T-helper 1 cell treated with Interleukin-12 subunit alpha and Interleukin-12 subunit beta and Interleukin-4 antibody, amounts not matched to agents 30 ng/mL and 1 ng/mL, for 36 hours (primary cell): ENCODE results near the gene UXS1. TPM values are rescaled to one million over a fixed set of nuclear protein-coding genes. Genes with fewer than 3 reads are reported as not detected.

Experiments used
- intact Hi-C: fragments of 100-400 bp; cut with micrococcal nuclease; formaldehyde crosslinking; loops from one replicate; pipeline ENCODE4 v1.15.1; 2024
- total RNA-seq: library from RNA; stranded (reverse); gene quantifications from 2 replicates; pipeline ENCODE4 v1.2.3, GENCODE V29; 2022

UXS1 gene
- total RNA-seq, 1 donor from 2014 or later = 56.1 TPM

DNA sequence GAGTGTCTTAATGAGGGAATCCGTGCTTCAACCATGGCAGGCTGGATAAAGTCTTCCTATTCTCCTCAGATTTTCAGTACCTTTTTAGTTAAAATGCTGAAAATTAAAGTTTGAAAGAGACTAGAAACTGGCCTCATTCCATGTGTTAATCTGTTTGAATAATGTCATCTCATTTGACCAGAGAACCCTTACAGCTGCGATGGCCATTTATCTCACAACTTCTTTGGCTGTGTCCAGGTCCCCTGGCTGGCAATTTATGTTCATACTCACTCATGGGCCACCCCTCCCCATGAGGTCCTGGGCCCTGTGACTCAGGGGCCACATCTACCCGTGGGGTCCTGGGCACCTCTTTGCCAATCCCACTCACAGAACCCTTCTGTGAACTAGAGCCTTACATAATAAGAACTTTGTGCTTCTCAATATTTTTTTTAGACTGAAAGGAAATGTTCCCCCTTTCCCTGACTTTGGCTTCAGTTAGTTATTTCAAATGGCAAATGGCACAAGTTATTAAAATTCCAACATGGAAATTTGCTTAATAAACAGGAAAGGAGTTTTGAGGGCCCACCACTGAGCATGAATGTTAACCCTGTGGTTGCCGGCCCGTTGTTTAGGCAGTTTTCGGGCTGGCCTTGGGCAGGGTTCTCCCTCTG, 134.6 kb downstream of the UXS1 start:
- intact Hi-C loops = no loop called here

DNA sequence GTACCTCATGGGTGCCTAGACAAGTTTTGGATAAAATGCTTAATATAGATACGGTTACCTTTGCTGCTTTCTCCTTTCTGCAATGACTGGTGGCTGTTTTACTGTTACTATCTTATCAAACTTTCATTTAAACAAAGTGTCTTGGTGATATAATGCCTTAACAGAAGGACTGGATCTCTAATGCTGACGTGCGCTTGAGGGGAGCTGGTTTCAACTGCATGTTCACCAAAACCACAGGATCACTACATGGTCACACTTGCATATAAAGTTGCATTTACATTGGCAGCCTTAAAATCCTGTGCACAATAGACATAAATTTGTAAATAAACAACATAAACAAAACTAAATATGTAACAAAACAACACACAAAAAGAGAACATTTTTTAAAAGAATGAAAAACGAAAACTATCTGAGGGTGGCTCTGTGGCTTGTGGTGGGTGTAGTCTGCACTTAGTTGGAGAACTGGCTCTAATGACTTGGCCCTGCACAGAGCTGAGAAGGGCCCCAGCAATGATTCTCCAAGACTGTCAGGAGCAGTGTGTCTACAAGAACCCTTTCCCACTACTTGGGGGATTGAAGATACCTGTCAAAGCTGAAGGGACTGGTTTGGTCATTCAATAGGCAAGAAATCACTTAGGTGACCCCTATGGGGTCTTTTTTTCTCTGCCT, 135.5 kb downstream of the UXS1 start:
- intact Hi-C loops = no loop called here

DNA sequence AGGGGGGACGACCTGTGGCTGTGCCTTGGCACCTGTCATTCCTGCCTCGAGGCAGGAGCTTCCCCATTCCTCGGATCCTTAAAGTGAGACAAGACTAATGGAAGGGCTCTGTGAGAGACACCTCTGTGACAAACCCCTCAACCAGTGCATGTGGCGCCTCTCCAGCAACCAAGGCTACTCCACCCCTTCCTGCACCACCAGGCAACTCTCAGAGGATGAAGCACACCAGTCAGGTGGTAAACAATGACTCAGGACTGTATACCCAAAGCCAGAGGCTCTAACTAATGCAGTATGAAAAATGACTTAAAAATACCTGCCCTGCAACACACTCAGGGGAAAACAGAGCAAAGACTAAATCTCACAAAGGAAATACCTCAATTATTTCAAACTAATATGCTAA, 136.9 kb downstream of the UXS1 start:
- intact Hi-C loops = loop anchor here (2.0 kb wide), 1 partner anchor 38 kb away; no protein-coding TSS in a partner anchor

DNA sequence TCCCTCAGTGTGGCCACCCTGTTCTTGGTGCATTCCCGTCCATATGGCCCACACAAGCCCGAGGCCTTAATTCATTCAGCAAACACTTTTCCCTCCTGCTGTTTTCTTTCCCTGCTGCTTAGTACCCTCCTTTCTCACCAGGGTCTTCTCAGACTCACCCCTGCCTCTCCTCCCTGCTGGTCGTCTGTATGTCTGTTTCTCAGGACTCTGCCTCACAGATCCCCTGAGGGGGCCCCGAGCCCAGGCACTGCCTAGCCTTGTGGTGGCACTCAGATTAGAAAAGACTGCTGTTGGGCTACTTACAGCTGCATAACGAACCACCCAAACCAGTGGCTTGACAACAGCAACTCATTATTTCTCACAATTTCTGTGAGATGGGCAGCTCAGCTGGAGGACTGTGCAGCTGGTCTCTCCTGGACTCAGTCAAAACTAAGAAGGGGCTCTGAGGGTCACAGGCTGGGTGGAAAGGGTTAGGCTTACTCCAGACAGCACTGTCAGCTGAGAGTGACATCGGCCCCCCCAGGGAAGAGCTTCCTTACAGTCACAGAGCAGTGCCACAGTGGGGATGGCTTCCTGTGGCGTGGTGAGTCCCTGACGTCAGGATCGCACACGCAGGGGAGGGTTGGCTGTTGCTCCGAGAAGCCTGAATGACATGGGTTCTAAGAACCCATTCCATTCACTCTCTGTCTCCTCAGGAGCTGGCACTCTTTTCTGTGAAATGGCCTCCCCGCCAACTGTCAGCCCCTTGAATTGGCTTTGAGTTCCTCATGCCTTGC, 139.0 kb downstream of the UXS1 start:
- intact Hi-C loops = no loop called here

DNA sequence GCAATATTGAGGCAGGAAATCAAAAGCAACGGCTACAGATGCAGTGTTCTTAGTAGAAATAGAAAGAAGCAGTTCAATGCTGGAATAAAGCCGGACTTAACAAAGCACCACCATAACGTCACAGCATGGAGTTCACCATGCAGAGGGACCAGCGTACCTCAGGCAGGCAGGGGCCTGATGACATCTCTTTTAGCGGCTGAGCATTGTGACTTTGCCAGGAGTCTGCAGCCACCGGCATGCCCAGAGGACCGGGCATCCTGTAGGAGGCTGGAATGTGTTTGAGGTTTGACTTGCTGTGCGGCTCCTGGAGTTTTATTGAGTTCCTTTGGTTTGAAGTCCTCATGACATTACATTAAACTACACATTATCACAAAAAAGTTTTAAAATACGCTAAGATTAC, 139.8 kb downstream of the UXS1 start:
- intact Hi-C loops = no loop called here

DNA sequence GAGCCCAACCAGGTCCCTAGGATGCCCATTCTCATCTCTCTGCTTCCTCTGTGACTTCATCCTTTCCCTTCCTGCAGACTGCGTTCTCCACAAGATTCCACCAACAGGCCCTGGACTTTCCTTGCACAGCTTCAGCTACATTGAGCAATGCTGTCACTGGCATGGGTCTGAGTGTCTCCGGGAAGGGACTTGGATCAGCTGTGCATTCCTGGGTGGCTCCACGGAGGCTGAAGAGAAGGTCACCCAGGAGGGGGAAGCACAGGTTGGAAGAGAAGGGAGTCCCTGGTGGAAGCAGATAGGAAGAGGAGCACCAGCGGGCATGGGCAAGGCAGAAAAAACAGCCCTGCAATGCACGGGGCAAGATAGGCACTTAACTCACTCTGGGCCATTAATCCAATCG, 140.5 kb downstream of the UXS1 start:
- intact Hi-C loops = no loop called here

DNA sequence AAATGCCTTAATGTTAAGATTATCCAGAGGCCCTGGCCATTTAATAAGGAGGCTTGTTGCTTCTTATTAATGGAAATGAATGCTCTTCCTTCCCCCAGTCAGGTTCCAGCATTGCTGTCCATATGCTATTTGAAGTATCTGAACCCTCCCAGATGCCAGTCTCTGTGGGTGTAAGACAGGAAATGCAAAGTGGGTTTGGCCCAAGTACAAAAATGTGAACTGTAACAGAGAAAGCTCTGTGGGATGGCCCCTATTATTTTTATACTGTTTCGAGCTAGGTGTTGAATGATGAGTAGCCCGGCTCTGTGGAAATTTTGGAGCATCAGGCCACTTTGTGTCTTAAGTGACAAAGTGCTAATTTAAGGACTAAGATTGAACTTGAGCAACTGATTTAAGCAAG, 141.0 kb downstream of the UXS1 start:
- intact Hi-C loops = no loop called here

DNA sequence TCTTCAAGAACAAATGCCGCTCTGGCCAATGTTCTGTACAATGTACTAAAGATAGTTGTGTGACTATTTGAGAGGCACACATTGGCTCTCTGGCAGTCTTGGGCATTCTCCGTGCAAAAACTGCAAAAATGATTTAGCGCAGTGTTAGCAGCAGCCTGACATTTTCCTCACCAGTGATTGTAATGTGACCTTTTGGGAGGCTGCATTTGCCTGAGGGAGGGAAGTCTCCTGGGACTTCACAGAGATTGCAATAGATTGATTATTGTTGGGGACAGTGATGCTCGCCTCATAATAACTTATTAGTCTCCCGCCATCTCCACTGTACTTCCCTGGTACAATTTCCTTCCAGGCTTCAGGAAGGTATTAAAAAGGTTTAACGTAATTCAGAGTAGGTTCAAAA, 149.2 kb downstream of the UXS1 start:
- intact Hi-C loops = no loop called here

DNA sequence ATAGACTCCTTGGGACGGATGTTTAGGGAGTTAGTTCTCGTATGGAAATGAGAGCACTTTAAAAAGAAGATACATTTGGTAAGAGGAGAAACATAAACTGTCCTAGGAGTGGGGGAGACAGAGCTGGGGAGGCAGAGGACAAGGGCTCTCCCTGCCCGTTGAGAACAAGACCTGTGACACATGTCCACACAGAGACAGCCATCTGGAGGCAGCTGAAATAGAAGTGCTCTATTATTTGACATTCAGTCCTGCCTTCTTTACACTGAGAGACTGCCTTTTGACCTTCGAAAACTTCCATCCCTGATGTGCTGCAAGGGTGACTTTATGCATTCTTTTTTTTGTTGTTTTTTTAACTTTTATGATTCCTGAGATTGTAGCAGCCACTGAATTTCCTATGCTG, 150.1 kb downstream of the UXS1 start:
- intact Hi-C loops = no loop called here
